Stimulated activated naive CD8-positive, alpha-beta T cell treated with anti-CD3 and anti-CD28 coated beads, Interleukin-15, amount 100 ng/mL, for 72 hours (primary cell): ENCODE measurements around the gene TSR3.

Experiments used
- ATAC-seq: fragments of 150-1000 bp; cut with Tn5 transposase; 2 replicates; pipeline ENCODE4 v1.10.0; 2021; ENCODE audit warnings: mild to moderate bottlenecking, moderate library complexity
- DNase-seq, 2 donors: peaks; one replicate each; pipeline ENCODE4 v3.0.0; 2021 to 2022
- H3K27ac Mint-ChIP-seq, 2 donors: one replicate each; pipeline ENCODE4 v1.8.0; 2022; ENCODE audit warnings: mild to moderate bottlenecking in 2 of 2, mixed read lengths in 2 of 2, moderate library complexity in 2 of 2
- H3K27me3 Mint-ChIP-seq: one replicate; pipeline ENCODE4 v1.8.0; 2022; ENCODE audit warnings: mixed read lengths
- H3K4me1 Mint-ChIP-seq: one replicate; pipeline ENCODE4 v1.8.0; 2022; ENCODE audit warnings: mild to moderate bottlenecking, mixed read lengths
- H3K4me3 Mint-ChIP-seq, 2 donors: one replicate each; pipeline ENCODE4 v1.8.0; 2022; ENCODE audit warnings: mild to moderate bottlenecking in 2 of 2, mixed read lengths in 2 of 2, moderate library complexity in 1 of 2
- H3K9me3 Mint-ChIP-seq, 2 donors: one replicate each; pipeline ENCODE4 v1.8.0; 2022; ENCODE audit warnings: mixed read lengths in 2 of 2

TSR3 gene

GRCh38 chr16:1366712-1367299, 15.1 kb upstream of the TSR3 start:
- ATAC-seq (peak; percentile 18), DNase-seq (no peak)
- H3K4me1 Mint-ChIP-seq: peaks cover 14% of the 10 kb centered on the region
- H3K4me3 Mint-ChIP-seq: no peak overlapping the region
- H3K27ac Mint-ChIP-seq: no peak overlapping the region
- no peaks in the 10 kb centered on the region for H3K9me3 Mint-ChIP-seq
- no peaks in the 10 kb centered on the region for H3K27me3 Mint-ChIP-seq

GRCh38 chr16:1366060-1366711, 14.5 kb upstream of the TSR3 start:
- peak; percentile 1 for ATAC-seq
- Mint-ChIP-seq H3K9me3 (no peaks in the 10 kb centered on the region), H3K4me3 (no peak overlapping the region), H3K27me3 (no peaks in the 10 kb centered on the region), H3K4me1 (peaks cover 14% of the 10 kb centered on the region), H3K27ac (peak overlapping the region in 1 of 2 donors; percentile 79)
- no peak for DNase-seq

GRCh38 chr16:1364510-1364909, 12.8 kb upstream of the TSR3 start:
- ATAC-seq (no peak), DNase-seq (no peak)
- Mint-ChIP-seq H3K27ac (peak overlapping the region in 1 of 2 donors; percentile 19), H3K4me3 (no peak overlapping the region), H3K4me1 (peaks cover 14% of the 10 kb centered on the region), H3K27me3 (no peaks in the 10 kb centered on the region), H3K9me3 (no peaks in the 10 kb centered on the region)

DNA sequence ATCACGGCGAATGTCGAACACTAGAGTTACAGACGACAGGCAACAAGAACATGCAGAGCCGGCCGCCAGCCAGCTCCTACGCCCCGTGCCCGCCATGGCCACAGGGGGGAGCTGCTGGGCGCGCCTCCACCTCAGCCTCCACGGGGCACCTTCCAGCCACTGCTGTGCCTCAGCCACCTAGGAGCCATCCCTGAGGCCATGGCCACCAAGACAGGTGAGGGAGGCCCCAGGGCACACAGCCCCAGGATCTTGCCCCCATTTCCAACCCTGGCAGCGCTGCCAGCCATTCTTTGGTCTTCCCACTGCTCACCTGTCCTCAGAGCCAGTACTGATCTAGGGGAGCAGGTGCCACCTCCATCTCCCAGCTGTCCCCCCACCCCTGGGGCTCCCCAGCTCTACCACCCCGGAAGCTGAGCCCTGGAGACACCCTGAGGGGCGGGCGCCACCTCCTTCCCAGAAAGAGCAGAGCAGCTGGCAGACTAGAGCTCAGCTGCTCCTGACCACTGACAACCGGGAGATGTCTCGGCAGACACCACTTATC, 11.9 kb upstream of the TSR3 start:
- DNase-seq (peak; percentile 74 to 75), ATAC-seq (peak; percentile 93)
- Mint-ChIP-seq H3K4me3 (no peak overlapping the region), H3K27ac (peak overlapping the region in 1 of 2 donors; percentile 54), H3K4me1 (peaks cover 14% of the 10 kb centered on the region), H3K27me3 (no peaks in the 10 kb centered on the region), H3K9me3 (no peaks in the 10 kb centered on the region)

DNA sequence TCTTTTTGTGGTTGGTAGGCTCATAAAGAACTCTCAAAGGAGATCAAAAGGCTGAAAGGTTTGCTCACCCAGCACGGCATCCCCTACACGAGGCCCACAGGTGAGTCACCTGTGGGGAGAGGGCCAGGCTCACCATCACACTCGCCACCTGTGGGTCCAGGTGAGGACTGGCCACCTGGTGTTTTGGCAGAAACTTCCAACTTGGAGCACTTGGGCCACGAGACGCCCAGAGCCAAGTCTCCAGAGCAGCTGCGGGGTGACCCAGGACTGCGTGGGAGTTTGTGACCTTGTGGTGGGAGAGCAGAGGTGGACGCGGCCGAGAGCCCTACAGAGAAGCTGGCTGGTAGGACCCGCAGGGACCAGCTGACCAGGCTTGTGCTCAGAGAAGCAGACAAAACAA, 11.1 kb upstream of the TSR3 start:
- Mint-ChIP-seq H3K9me3 (no peaks in the 10 kb centered on the region), H3K27me3 (no peaks in the 10 kb centered on the region), H3K27ac (peak overlapping the region in 1 of 2 donors; percentile 89), H3K4me1 (peaks cover 20% of the 10 kb centered on the region), H3K4me3 (no peak overlapping the region)
- DNase-seq (no peak), ATAC-seq (no peak)

DNA sequence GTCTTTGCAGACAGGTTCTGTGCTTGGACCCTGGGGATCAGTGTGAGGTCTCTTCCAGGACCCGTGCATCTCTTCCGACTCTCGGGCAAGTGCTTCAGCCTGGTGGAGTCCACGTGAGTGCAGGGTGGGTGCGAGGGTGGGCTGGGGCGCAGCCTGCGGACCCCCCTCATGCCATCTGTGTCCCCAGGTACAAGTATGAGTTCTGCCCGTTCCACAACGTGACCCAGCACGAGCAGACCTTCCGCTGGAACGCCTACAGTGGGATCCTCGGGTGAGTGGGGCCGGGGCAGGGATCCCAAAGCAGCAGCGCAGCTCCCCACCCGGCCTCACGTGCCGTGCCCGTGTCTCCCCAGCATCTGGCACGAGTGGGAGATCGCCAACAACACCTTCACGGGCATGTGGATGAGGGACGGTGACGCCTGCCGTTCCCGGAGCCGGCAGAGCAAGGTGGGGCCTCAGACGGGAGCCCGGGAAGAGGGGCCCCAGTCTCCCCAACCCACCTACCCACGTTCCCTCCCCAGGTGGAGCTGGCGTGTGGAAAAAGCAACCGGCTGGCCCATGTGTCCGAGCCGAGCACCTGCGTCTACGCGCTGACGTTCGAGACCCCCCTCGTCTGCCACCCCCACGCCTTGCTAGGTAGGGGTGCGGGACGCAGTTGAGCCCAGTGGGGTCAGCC, 10.1 kb upstream of the TSR3 start:
- no peak overlapping the region for H3K4me3 Mint-ChIP-seq
- ATAC-seq: no peak
- no peak overlapping the region for H3K27ac Mint-ChIP-seq
- no peak for DNase-seq
- peaks cover 20% of the 10 kb centered on the region for H3K4me1 Mint-ChIP-seq
- H3K27me3 Mint-ChIP-seq: no peaks in the 10 kb centered on the region
- H3K9me3 Mint-ChIP-seq: no peaks in the 10 kb centered on the region

GRCh38 chr16:1357906-1358566, 6.4 kb upstream of the TSR3 start:
- no peaks in the 10 kb centered on the region for H3K27me3 Mint-ChIP-seq
- peaks cover 45% of the 10 kb centered on the region for H3K4me1 Mint-ChIP-seq
- no peaks in the 10 kb centered on the region for H3K9me3 Mint-ChIP-seq
- no peak overlapping the region for H3K4me3 Mint-ChIP-seq
- H3K27ac Mint-ChIP-seq: peak overlapping the region in 1 of 2 donors; percentile 42
- ATAC-seq: peak; percentile 31
- no peak for DNase-seq

- DNase-seq: no peak
- peak overlapping the region; percentile 57 to 99 for H3K27ac Mint-ChIP-seq
- peak; percentile 1 for ATAC-seq
- peaks cover 49% of the 10 kb centered on the region for H3K4me1 Mint-ChIP-seq
- H3K9me3 Mint-ChIP-seq: no peaks in the 10 kb centered on the region
- no peak overlapping the region for H3K4me3 Mint-ChIP-seq
- H3K27me3 Mint-ChIP-seq: no peaks in the 10 kb centered on the region
Observed at GRCh38 chr16:1356061-1356900, 4.6 kb upstream of the TSR3 start.

DNA sequence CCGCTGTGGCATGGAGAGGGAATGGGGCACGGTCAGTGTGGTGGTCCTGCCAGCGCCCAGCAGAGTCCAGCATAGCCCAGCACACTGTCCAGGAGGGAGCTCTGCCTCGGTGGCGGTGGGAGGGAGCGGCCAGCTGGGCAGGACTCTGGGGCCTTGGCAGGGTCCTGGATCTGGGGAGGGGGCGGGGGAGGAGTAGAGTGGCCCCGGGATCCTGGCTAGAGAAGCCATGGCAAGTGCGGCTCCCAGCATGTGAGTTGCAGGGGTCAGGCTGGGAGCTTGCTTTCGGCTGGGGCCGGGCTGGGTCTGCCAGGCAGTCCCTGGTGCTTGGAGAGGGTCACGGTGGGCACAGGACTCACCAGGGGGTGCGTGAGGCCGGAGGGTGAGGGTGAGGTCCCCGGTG, 3.9 kb upstream of the TSR3 start:
- no peak for ATAC-seq
- Mint-ChIP-seq H3K27me3 (no peaks in the 10 kb centered on the region), H3K4me1 (peaks cover 52% of the 10 kb centered on the region), H3K27ac (peak overlapping the region in 1 of 2 donors; percentile 99), H3K9me3 (no peaks in the 10 kb centered on the region), H3K4me3 (no peak overlapping the region)
- DNase-seq: no peak

- ATAC-seq (no peak), DNase-seq (no peak)
- no peaks in the 10 kb centered on the region for H3K9me3 Mint-ChIP-seq
- no peaks in the 10 kb centered on the region for H3K27me3 Mint-ChIP-seq
- H3K4me3 Mint-ChIP-seq: peak overlapping the region in 1 of 2 donors; percentile 28
- H3K27ac Mint-ChIP-seq: peak overlapping the region in 1 of 2 donors; percentile 99
- peaks cover 59% of the 10 kb centered on the region for H3K4me1 Mint-ChIP-seq
Observed at GRCh38 chr16:1354815-1355540, 3.3 kb upstream of the TSR3 start.

GRCh38 chr16:1351215-1351581, 480 bp downstream of the TSR3 start:
- no peak for DNase-seq
- peak overlapping the region; percentile 80 to 85 for H3K4me3 Mint-ChIP-seq
- H3K27ac Mint-ChIP-seq: peak overlapping the region; percentile 46 to 93
- peaks cover 49% of the 10 kb centered on the region for H3K4me1 Mint-ChIP-seq
- no peaks in the 10 kb centered on the region for H3K9me3 Mint-ChIP-seq
- H3K27me3 Mint-ChIP-seq: no peaks in the 10 kb centered on the region
- ATAC-seq: peak; percentile 41

DNA sequence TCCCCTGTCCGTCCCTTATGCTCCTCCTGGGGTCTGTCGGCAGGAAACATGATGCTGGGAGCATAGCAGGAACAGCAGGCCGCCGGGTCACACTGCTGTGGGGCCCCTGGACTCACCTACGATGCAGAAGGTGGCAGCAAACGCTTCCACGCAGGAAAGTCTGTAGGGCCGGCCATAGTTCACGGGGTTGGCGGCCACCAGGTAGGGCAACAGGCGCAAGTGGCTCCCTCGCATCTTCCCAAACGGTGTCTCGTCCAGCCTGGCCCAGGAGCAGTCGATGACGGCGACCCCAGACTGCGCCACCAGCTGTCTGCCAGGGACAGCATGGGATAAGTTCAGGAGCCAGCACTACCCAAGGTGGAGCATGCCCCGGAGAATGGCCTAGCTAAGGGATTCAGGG, 987 bp downstream of the TSR3 start:
- DNase-seq: no peak
- Mint-ChIP-seq H3K27ac (peak overlapping the region in 1 of 2 donors; percentile 93), H3K9me3 (no peaks in the 10 kb centered on the region), H3K4me1 (peaks cover 44% of the 10 kb centered on the region), H3K27me3 (no peaks in the 10 kb centered on the region), H3K4me3 (peak overlapping the region; percentile 80 to 85)
- no peak for ATAC-seq

DNA sequence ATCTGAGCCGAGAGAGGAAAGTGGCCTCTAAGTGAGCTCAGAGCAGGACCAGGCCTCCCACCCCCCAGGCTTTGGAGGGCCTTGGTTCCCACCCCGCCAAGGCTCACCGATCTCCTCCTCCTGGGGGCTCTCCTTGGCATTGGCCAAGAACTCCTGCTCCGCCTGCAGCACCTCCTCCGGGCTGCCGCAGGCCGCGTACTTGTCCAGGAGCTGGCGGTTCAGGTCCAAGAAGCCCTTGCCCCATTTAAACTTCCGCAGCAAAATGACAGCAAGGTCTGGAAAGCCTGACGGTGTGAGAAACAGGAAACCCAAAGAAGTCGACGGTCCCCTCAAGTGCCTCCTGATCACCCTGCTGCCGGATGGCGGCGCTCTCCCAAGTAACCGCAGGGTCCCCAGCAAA, 1.7 kb downstream of the TSR3 start:
- Mint-ChIP-seq H3K9me3 (no peaks in the 10 kb centered on the region), H3K4me1 (peaks cover 36% of the 10 kb centered on the region), H3K27ac (no peak overlapping the region), H3K4me3 (peak overlapping the region; percentile 80 to 85), H3K27me3 (no peaks in the 10 kb centered on the region)
- DNase-seq: no peak
- no peak for ATAC-seq

DNA sequence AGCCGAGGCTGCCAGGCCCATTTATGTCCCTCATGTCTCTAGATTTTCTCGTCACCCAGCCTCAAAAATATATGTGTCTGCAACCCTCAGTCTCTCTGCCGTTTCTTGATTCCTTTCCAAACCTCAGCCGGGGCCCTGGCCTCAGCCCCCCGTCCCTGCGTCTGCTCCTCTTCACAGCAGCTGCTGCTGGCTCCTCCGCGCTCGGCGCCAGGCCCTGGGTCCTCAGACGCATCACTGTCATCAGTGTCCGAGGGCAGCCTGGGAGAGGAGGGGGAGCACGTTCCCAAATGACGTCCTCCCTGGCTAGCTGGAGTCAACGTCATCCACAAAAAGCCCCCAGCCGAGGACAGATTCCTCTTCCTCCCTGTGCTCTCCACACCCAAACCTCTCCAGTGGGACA, 2.3 kb downstream of the TSR3 start:
- Mint-ChIP-seq H3K27me3 (no peaks in the 10 kb centered on the region), H3K4me3 (no peak overlapping the region), H3K4me1 (peaks cover 31% of the 10 kb centered on the region), H3K27ac (no peak overlapping the region), H3K9me3 (no peaks in the 10 kb centered on the region)
- ATAC-seq (no peak), DNase-seq (no peak)
